Esophagus mucosa (tissue), 1 donor: ENCODE data around the gene PLD2. TPM values are rescaled to one million over a fixed set of nuclear protein-coding genes. Genes with fewer than 3 reads are reported as not detected.

Experiments used
- ATAC-seq: fragments of 200-7000 bp; cut with Tn5 transposase; one replicate; pipeline ENCODE4 v1.9.1; 2020
- total RNA-seq: library from RNA; stranded (reverse); gene quantifications from one replicate; pipeline ENCODE4 v1.2.4, GENCODE V29; 2023
- donor health status: DM: yes; HTN: yes; CAD: no.

Gene PLD2
- total RNA-seq, 1 donor from 2014 or later, result 117 TPM

GRCh38 chr17:4833941-4834680 lies 27.2 kb downstream of the PLD2 start:
- peak; percentile 6 for ATAC-seq

GRCh38 chr17:4834681-4835020 lies 27.7 kb downstream of the PLD2 start:
- ATAC-seq, result no peak

- no peak for ATAC-seq
Measured at GRCh38 chr17:4836221-4836620, 29.3 kb downstream of the PLD2 start.

GRCh38 chr17:4837471-4838308 lies 30.7 kb downstream of the PLD2 start:
- no peak for ATAC-seq

GRCh38 chr17:4838309-4838785 lies 31.4 kb downstream of the PLD2 start:
- no peak for ATAC-seq

DNA sequence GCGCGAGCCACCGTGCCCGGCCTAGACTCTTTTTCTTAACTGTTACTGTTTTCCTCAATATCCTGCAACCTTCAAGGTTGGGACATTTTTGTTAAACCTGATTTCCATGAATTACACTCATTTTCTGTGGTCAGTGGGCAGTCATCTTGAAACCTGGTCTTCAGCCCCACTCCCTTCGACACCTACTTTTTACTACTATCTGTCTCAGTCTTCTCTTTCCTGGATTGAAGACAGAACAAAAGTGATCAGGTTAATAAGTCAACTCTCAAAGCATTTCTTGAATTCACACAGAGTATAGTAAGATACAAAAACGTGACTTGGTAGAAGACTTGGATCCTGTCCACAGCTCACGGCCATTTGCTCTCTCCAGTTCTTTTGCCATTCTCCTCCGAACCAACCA lies 32.3 kb downstream of the PLD2 start:
- ATAC-seq, result no peak

- peak; percentile 25 for ATAC-seq
Measured at GRCh38 chr17:4839965-4840892, 33.3 kb downstream of the PLD2 start.

DNA sequence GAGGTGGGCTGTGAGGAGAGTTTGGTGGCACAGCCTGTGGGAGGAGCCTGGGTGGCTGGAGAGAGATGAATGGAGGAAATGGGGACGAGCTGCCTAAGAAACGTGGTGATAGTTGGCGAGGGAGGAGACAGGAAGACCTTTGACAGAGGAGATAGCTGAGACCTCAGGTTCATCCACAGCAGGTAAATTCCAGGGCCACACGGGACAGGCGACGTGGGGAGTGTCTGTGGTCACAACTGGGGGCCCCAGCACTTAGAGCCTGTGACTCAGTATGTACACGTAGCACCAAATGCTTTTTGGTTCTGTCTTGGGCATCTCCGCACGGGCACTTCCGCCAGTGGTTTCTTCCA lies 33.9 kb downstream of the PLD2 start:
- ATAC-seq, result no peak

DNA sequence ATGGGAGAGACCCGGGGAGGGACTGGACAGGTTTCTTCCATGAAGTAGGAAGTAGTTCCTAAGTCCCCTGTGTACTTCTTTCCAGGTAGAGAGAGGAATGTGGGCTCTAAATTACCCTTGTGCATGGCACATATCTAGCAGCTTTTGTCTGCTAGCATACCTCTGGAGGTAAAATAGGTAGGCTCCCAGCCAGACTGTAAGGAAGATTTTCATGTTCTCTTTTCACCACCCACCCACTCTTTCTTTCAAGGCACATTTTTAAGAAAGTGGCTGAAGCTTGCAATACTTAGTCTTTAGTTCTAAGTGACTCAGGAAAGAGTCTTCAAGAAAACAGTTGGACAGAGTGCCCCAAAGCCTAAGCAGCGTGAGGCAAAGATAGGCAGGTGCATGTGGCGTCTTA lies 35.4 kb downstream of the PLD2 start:
- ATAC-seq, result no peak

DNA sequence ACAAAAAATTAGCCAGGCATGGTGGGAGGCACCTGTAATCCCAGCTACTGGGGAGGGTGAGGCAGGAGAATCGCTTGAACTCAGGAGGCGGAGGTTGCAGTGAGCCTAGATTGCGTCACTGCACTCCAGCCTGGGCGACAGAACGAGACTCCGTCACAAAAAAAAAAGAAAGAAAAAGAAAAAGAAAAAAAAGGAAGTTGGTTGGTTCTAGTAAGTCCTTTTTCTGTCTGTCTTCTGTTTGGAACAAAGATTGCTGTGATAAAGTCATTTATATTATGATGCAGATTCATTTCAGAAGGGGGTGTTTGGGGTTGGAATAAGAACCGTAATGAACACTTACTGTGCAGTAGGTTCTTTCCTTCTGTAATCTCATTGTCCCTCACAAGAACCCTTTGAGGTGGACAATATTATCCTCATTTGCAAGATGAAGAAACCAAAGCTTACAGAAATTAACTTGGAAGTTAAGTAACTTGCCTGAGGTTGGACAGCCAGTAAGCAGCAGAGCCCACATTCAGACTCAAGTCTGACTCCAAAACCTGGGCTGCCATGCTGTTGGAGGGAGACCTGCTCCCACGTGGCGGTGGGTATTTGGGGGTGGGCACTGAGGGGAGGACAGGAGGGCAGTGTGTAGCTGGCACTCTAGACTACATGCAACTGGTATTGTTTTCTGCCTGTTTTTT lies 36.5 kb downstream of the PLD2 start:
- ATAC-seq, result no peak

DNA sequence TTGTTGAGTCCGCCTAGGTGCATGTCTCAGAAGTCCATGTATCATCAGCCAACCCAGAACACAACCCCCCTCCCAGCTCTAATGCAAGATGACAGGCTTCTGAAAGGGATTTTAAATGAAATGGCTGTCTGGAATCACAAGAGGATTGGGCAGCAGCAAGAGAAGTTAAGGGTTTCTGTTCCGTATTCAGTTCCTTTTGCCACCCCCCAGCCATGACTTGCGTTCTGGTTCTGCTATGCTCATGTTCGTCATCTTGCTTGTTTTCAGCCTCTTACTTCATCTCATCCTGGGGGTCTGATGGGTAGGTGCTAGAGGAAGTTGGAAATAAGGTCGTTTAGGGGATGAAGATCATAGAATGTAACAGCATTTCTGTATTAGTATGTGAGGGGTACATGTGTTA lies 38.2 kb downstream of the PLD2 start:
- ATAC-seq, result no peak

DNA sequence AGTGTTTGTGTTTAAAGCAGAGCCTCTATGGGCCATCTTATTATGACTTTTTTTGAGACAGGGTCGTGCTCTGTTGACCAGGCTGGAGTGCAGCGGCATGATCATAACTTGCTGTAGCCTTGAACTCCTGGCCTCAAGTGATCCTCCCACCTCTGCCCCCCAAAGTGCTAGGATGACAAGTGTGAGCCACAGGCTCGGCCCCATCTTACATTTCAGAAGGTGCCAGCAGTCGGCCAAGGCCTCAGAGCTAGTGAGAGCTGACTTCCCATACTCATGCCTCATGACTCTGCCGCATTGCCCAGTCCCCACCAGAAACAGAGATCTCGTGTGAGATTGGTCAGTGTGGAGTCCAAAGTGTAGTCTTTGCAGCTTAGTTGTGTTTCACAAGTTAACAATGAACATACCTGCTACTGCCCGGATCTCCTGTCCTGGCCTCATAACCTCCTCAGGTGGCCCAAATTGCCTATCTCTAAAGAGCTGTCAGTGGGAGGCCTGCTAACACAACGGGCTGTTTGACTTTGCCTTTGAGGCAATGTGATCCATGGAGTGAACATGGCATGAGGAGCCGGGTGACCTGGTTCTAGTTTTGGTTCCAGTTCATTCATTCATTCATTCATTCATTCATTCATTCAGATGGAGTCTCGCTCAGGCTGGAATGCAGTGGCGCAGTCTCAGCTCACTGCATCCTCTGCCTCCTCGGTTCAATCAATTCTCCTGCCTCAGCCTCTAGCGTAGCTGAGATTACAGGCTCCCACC lies 39.9 kb downstream of the PLD2 start:
- no peak for ATAC-seq

GRCh38 chr17:4849011-4849536 lies 42.1 kb downstream of the PLD2 start:
- ATAC-seq, result peak; percentile 63

- peak; percentile 84 for ATAC-seq
Measured at GRCh38 chr17:4850246-4850645, 43.3 kb downstream of the PLD2 start.

GRCh38 chr17:4851084-4851483 lies 44.1 kb downstream of the PLD2 start:
- no peak for ATAC-seq

GRCh38 chr17:4852567-4853207 lies 45.7 kb downstream of the PLD2 start:
- ATAC-seq, result no peak

GRCh38 chr17:4853208-4853671 lies 46.3 kb downstream of the PLD2 start:
- peak; percentile 37 for ATAC-seq

DNA sequence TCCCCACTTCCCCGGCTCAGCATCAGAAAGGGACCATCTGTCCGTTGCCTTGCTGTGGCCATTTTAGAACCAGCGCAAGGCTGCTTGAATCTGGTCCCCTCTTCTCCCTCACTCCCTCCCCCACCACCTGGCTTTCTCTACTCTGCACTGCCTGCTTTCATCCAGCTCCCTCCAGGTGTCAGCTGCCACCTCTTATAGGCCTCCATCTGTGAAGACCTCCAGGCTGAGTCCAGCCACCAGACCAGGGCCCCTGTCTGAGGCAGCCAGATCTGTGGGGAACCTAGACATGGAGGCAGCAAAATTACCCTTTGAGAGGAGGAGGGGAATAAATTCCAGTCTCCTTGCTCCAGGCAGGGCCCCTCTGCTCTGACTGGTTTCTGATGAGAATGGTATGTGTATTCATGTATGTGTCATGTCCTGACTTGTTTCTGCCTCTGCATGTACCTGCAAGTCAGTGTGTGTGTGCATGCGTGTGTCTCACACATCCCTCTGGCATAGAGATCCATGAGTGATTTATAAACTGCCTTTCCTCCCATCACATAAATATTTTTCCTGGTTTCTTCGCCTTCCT lies 47.2 kb downstream of the PLD2 start:
- ATAC-seq, result peak; percentile 79

DNA sequence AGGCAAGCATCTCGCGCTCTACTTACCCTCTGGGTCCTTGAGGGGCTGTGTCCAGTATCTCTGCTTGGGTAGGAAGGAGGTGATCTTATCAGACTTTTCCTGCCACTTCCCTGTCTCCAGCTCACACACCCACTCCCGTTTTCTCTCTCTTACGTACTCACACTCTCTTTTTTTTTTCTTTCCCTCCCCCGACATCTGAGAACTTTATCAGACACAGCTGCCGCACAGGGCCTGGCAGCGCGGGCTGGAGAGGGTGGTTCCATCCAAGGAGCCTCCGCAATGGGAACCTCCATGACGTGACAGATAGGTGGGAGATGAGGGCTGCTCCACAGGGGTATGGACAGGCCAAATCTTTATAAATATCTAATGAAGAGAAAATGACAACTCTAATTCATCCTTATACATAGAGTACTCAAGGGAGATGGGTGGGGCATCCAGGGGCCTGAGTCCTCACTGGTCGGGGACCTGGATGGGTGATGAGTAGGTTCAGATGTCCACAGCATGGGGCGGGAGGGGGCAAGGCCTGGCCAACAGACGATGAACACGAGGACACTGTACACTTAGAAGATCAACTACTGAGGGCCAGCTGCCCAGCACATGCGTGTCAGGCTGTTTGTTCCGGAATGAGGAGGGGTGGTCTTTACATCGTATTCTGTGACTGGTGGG lies 49.5 kb downstream of the PLD2 start:
- ATAC-seq, result no peak

DNA sequence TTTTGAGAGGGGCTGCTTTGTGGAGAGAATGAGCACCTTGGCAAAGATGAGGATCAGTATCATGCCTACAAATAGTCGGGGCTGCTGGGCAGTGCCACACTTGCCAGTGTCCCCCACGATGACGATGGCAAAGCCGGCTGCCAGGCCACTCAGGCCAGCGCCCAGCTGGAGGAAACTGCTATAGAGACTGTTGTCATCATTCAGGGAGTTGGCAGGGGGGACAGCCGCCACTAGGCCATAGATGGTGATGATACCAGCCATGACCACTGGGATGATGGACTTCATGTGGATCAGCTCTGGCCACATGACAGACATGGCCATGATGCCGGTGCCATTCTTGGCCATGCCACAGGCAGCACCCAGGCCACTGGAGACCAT lies 50.0 kb downstream of the PLD2 start:
- ATAC-seq, result no peak
